HG03354 (cell line): ENCODE measurements around the gene BIRC5.
"Not testable (repeated sequence)": the region's sequence is repeated elsewhere in the genome, so short reads cannot be mapped to it uniquely, and the experiment has no call there.

Experiments
- ATAC-seq: cut with Tn5 transposase; IDR thresholded peaks from one replicate; pipeline ENCODE4 v1.9.1; 2021; ENCODE audit warnings: mild to moderate bottlenecking; ENCODE audit not compliant: unreplicated experiment, poor library complexity, severe bottlenecking

BIRC5 gene

GRCh38 chr17:78214016-78214705 is at the start of gene BIRC5:
Gene BIRC5, plus strand, starts transcription at chr17:78214253. Its CDS starts 64 bp downstream, at chr17:78214317.
- peak; percentile 93 for ATAC-seq

GRCh38 chr17:78164748-78165607 is 49.1 kb upstream of the BIRC5 start:
- ATAC-seq: no peak

- no peak for ATAC-seq
Observed at GRCh38 chr17:78166416-78166815, 47.6 kb upstream of the BIRC5 start.

- peak; percentile 68 for ATAC-seq
Observed at GRCh38 chr17:78168242-78168902, 45.7 kb upstream of the BIRC5 start, which contains the start of gene SYNGR2. Gene SYNGR2, plus strand, starts transcription at chr17:78168581. Its CDS starts 36 bp downstream, at chr17:78168617.

- ATAC-seq: peak; percentile 38
Observed at GRCh38 chr17:78168903-78169793, 44.9 kb upstream of the BIRC5 start.

GRCh38 chr17:78170692-78171590 is 43.1 kb upstream of the BIRC5 start:
- ATAC-seq: no peak

GRCh38 chr17:78171591-78172248 is 42.3 kb upstream of the BIRC5 start:
- ATAC-seq: not testable (repeated sequence)

- ATAC-seq: no peak
Observed at GRCh38 chr17:78172249-78173051, 41.6 kb upstream of the BIRC5 start.

- no peak for ATAC-seq
Observed at GRCh38 chr17:78173097-78173715, 40.8 kb upstream of the BIRC5 start.

GRCh38 chr17:78174346-78174869 is 39.6 kb upstream of the BIRC5 start:
- no peak for ATAC-seq

- no peak for ATAC-seq
Observed at GRCh38 chr17:78174870-78175642, 39.0 kb upstream of the BIRC5 start.

GRCh38 chr17:78175643-78175981 is 38.4 kb upstream of the BIRC5 start:
- no peak for ATAC-seq

GRCh38 chr17:78176548-78177025 is 37.5 kb upstream of the BIRC5 start:
- no peak for ATAC-seq

- no peak for ATAC-seq
Observed at GRCh38 chr17:78179372-78179771, 34.7 kb upstream of the BIRC5 start.

GRCh38 chr17:78180083-78180482 is 34.0 kb upstream of the BIRC5 start:
- ATAC-seq: no peak

GRCh38 chr17:78180508-78180907 is 33.5 kb upstream of the BIRC5 start:
- ATAC-seq: no peak
